ACC112 (cell line): ENCODE results near the gene NSG2.
"Not testable (repeated sequence)": the region's sequence is repeated elsewhere in the genome, so short reads cannot be mapped to it uniquely, and the experiment has no call there.

Experiments
- H2AFZ ChIP-seq: fragments of 200-600 bp; sonication (generic); one replicate; pipeline ENCODE4 v1.6.0; 2017; ENCODE audit warnings: antibody characterized with exemption, low read length; ENCODE audit not compliant: unreplicated experiment
- H3K27ac ChIP-seq: fragments of 200-600 bp; sonication (generic); 2 replicates; pipeline ENCODE4 v1.5.1; 2014; ENCODE audit warnings: low read depth, mild to moderate bottlenecking, antibody characterized with exemption, low read length, moderate library complexity
- H3K27me3 ChIP-seq: fragments of 200-600 bp; sonication (generic); 2 replicates; pipeline ENCODE4 v1.6.1; 2014; ENCODE audit warnings: mild to moderate bottlenecking, antibody characterized with exemption, low read length, moderate library complexity, mixed read lengths; ENCODE audit not compliant: insufficient read depth
- H3K36me3 ChIP-seq: fragments of 200-600 bp; sonication (generic); 2 replicates; pipeline ENCODE4 v1.6.1; 2016; ENCODE audit warnings: mild to moderate bottlenecking, antibody characterized with exemption, low read length, moderate library complexity, mixed read lengths; ENCODE audit not compliant: insufficient read depth
- H3K4me1 ChIP-seq: fragments of 200-600 bp; sonication (generic); one replicate; pipeline ENCODE4 v1.6.1; 2016; ENCODE audit warnings: low read length, mixed read lengths; ENCODE audit not compliant: insufficient read depth, unreplicated experiment, control insufficient read depth
- H3K4me3 ChIP-seq: fragments of 200-600 bp; sonication (generic); 2 replicates; pipeline ENCODE4 v1.5.1; 2014; ENCODE audit warnings: mild to moderate bottlenecking, low read depth, low read length
- H3K79me2 ChIP-seq: fragments of 200-600 bp; sonication (generic); one replicate; pipeline ENCODE4 v1.6.0; 2016; ENCODE audit warnings: low read length; ENCODE audit not compliant: control insufficient read depth, unreplicated experiment, insufficient read depth

Gene NSG2

DNA sequence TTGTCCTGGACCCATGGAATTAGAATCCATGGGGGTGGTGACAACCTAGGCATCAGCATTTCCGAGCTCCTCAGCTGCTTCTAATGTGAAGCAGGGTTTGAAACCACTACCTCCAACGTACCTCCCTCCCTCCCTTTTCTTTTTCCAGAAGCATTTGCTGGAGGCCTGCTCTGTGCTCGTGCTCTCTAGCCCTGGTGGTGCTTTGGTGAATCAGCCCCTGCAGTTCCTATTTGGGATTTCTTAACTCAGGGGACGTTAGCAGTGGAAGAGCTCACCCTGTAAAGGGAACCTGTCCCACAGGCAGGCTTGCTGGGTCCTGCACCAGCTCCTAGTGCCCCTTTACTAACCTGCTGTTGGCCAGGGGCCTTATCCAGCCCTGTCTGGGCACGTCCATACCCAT is 55.0 kb downstream of the NSG2 start:
- Histone ChIP-seq H3K4me3 (no peak overlapping the region), H2AFZ (no peak overlapping the region), H3K27me3 (no peaks in the 10 kb centered on the region), H3K36me3 (no peaks in the 10 kb centered on the region), H3K4me1 (no peaks in the 10 kb centered on the region), H3K79me2 (no peaks in the 10 kb centered on the region), H3K27ac (no peak overlapping the region)

DNA sequence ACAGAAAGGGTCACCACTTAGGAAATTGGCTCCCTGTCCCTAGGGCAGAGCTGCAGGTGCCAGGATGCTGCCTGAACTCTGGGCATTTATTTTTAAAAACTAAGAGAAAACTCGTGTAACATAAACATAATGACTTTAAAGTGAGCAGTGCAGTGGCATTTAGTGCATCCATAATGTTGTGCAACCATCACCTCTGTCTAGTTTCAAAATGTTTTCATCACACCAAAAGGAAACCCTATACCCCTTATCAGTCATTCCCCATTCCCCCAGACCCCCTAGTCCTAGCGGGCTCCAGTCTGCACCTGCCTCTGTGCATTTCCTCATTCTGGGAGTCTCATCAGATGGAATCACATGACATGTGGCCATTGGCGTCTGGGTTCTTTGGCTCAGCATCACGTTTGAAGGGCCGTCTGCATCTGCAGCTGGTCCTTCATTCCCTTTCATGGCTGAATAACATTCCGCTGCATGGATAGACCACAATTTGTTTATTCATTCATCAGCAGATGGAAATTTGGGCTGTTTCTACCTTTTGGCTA is 55.8 kb downstream of the NSG2 start:
- H3K4me1 ChIP-seq: no peaks in the 10 kb centered on the region
- H3K36me3 ChIP-seq: no peaks in the 10 kb centered on the region
- no peak overlapping the region for H3K4me3 ChIP-seq
- H3K27me3 ChIP-seq: no peaks in the 10 kb centered on the region
- H3K79me2 ChIP-seq: no peaks in the 10 kb centered on the region
- no peak overlapping the region for H3K27ac ChIP-seq
- no peak overlapping the region for H2AFZ ChIP-seq

DNA sequence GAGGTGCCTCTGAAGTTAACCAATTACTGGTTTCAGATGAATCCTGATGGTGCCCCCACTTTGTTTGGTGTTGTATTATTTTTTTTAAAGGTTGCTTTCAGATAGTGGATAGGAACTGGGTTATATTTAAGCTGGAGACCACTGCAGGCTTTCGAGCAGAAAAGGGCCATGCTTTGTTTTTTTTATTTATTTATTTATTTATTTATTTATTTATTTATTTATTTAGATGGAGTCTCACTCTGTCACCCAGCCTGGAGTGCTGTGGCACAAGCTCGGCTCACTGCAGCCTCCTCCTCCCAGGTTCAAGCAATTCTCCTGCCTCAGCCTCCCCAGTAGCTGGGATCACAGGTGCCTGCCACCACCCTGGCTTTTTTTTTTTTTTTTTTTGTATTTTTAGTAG is 57.1 kb downstream of the NSG2 start:
- H3K79me2 ChIP-seq, H2AFZ ChIP-seq, H3K36me3 ChIP-seq, H3K4me3 ChIP-seq, H3K27me3 ChIP-seq, H3K27ac ChIP-seq, H3K4me1 ChIP-seq: not testable (repeated sequence)

DNA sequence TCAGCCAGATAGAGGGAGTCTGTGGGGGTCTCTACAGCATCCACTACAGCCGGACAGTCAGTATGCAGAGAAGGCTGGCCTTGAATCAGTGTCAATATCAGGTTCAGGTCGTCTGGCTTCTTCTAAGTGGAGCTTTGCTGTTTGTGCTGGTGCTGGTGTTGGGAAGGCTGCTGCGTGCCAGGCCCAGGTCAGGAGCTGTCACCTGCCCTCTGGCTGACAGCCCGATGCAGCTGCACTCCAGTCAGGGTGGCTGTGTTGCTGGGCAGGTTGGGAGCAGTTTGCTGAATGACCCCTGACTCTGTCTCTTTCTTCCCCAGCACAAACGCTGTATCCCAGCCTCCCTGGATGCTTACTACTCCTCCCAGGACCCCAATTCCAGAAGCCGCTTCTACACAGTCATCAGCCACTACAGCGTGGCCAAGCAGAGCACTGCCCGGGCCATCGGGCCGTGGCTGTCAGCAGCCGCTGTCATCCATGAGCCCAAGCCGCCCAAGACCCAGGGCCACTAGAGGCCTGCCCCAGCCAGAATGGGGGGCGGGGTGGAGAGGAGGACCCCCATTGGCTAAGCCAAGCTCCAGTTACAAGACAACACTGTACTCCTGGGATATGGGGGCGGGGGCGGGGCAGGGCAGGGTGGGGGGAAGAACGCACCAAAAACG is 61.6 kb downstream of the NSG2 start:
- Histone ChIP-seq H3K27ac (no peak overlapping the region), H3K4me1 (no peaks in the 10 kb centered on the region), H3K27me3 (no peaks in the 10 kb centered on the region), H3K4me3 (no peak overlapping the region), H3K36me3 (no peaks in the 10 kb centered on the region), H2AFZ (no peak overlapping the region), H3K79me2 (no peaks in the 10 kb centered on the region)

DNA sequence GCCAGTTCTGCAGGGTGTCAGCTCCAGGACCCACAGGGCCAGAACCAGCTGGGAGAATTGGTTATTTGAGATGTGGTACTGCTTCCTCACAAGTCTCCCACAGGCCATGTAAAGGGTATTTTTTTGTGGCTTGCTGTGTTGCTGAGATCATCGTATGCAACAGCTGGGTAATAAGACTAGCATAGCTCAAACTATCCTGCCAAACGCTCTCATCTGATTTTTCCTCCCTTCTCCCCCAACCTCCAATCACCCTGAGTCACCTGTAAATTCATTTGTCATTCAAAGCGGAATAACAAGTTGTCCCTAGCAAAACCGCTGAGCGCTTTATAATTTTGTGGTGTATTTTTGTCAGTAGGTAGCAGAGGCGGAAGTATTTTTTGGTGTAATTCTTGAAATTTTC is 63.2 kb downstream of the NSG2 start:
- Histone ChIP-seq H3K4me1 (no peaks in the 10 kb centered on the region), H2AFZ (no peak overlapping the region), H3K27me3 (no peaks in the 10 kb centered on the region), H3K27ac (no peak overlapping the region), H3K79me2 (no peaks in the 10 kb centered on the region), H3K36me3 (no peaks in the 10 kb centered on the region), H3K4me3 (no peak overlapping the region)

DNA sequence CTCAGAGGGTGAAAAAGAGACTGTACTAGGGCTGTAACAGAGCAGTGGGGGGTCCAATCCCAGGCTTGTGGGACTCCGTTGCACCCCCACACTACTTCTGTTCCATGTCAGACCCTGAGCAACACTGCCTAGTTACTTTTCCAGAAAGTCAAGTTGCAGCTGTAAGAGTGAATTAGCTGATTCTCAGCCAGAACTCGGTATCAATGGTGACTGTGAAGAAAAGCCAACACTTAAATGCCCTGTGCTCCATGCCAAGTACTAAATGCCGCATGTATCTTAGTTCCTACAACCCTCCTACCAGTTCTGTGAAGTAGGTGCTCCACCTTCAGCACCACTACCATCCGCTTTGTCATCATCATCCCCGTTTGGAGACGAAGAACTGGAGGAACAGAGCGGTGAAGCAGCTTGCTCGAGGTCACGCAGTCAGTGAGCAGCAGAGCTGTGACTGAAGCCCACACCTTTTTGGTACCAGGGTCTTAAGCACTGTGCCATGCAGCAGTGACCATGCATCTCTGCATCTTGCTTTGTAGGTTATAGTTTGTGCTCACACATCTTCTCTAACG is 64.3 kb downstream of the NSG2 start:
- no peaks in the 10 kb centered on the region for H3K36me3 ChIP-seq
- no peak overlapping the region for H3K4me3 ChIP-seq
- H3K4me1 ChIP-seq: no peaks in the 10 kb centered on the region
- H3K27me3 ChIP-seq: no peaks in the 10 kb centered on the region
- H3K27ac ChIP-seq: no peak overlapping the region
- no peaks in the 10 kb centered on the region for H3K79me2 ChIP-seq
- no peak overlapping the region for H2AFZ ChIP-seq

DNA sequence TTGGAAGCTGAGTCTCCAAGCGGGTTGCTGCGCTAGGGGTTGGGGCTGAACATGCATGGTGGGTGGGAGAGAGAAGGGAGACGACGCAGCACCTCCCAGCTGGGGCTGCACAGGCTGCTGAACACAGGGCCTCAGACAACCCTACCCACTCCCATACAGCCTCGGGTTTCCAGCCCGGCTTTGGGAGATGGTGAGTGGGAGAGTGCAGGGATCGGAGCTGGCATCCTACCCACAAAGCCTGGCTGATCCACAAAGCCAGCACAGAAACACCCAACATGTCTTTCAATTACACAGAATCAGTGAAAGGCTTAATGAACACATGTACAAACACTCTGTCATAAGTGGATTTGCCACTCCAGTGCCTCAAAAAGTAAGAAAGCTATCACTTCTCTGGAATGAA is 64.8 kb downstream of the NSG2 start:
- Histone ChIP-seq H3K27me3 (no peaks in the 10 kb centered on the region), H3K27ac (no peak overlapping the region), H3K4me1 (no peaks in the 10 kb centered on the region), H3K4me3 (no peak overlapping the region), H3K79me2 (no peaks in the 10 kb centered on the region), H3K36me3 (no peaks in the 10 kb centered on the region), H2AFZ (no peak overlapping the region)

DNA sequence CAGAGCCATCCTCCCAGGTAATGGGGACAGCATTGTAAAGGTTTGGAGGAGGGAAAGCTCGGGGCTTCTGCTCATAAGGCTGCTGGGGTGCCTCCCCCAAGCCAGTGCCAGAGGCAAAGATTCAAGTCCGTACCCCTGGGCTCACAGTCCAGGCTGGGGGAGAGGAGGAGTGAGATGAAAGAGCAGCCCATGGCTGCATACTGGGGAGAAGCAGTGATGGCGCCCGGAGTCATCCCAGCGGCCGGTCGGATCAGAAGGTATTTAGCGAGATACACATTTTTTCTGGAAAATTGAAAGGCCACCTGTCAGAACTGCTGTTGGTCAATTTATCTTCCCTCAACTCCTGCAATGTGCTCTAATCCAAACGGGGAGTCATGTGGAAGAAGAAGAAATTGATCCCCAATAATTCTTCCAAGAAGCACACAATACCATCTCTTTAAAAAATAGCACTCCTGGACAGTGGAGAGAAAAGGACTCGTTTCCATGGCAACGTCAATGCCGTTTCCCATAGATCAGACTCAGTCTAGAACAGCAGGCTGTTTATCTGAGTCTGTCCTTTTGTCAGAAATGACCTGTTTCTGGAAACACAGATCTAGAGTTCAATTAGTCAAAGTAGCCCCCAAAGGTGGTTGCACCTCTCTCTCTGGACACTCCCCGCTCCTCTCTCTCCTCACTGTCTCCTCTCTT is 65.9 kb downstream of the NSG2 start:
- H3K27me3 ChIP-seq: no peaks in the 10 kb centered on the region
- H3K27ac ChIP-seq: no peak overlapping the region
- no peaks in the 10 kb centered on the region for H3K79me2 ChIP-seq
- H3K4me1 ChIP-seq: no peaks in the 10 kb centered on the region
- H3K36me3 ChIP-seq: no peaks in the 10 kb centered on the region
- no peak overlapping the region for H3K4me3 ChIP-seq
- no peak overlapping the region for H2AFZ ChIP-seq

DNA sequence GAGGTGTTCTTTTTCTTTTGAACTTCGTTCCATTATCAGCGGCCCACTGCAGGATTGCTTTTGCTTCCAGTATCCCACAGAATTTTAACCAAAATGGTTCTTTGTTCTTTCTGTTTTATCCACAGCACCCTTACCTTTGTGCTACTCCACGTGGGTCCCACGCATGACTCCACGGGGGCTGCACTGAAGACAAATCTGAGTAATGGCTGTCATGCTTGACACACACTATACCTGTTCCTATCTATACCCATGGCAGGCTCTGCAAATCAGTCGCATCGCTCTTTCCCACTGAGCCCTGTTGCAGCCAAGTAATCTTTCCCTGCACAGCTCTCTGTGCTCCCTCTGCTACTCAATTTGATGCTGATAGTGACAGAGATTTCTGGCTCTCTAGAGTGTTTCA is 69.7 kb downstream of the NSG2 start:
- Histone ChIP-seq H3K79me2 (no peaks in the 10 kb centered on the region), H3K4me1 (no peaks in the 10 kb centered on the region), H3K27me3 (no peaks in the 10 kb centered on the region), H3K4me3 (no peak overlapping the region), H2AFZ (no peak overlapping the region), H3K27ac (no peak overlapping the region), H3K36me3 (no peaks in the 10 kb centered on the region)

DNA sequence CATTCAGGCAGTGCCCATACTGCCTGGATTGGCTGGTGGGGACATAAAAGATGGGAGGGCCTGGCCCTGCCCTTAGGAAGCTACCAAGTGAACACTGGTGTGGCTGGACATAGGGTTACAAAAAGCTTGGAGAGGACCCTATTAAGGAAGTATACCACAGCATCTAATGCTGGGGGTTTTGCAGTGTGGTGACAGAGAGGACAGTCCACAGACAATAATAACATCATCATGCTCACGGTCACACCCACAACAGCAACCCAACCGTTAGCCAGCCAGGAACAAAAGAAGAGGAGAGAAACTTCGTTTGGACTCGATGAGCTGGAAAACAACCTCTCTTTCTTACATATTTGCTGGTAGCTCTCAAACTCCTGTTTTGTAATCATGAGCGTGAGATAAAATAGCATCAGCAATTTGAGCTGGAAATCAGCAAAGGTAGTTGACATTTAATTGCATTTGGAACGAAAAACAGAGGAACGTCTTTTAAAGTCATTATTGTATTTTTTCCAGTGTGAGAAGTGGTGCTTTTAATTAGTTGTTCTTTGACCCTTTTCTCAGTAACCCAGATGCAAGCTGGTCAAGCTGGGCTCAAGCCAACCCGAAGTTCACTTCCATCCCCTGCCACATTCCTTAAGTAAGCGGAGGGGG is 73.4 kb downstream of the NSG2 start:
- H3K4me3 ChIP-seq: no peak overlapping the region
- no peaks in the 10 kb centered on the region for H3K79me2 ChIP-seq
- H3K27me3 ChIP-seq: no peaks in the 10 kb centered on the region
- no peak overlapping the region for H2AFZ ChIP-seq
- H3K4me1 ChIP-seq: no peaks in the 10 kb centered on the region
- no peak overlapping the region for H3K27ac ChIP-seq
- no peaks in the 10 kb centered on the region for H3K36me3 ChIP-seq
